ENCODE data around the gene PEPD. TPM values are rescaled to one million over a fixed set of nuclear protein-coding genes. Genes with fewer than 3 reads are reported as not detected.

Gene PEPD
- total and polyA plus RNA-seq, 10 of the 15 experiments (the other 5 are each of a cell fraction or from before 2014, with no cell fraction given): 1.4 to 52.0 (median 20.2) TPM

GRCh38 chr19:33468361-33469170, 53.0 kb downstream of the PEPD start:
- Histone ChIP-seq H3K9ac (ENCODE audit: control insufficient read depth, insufficient read depth, low read length) (no peak overlapping the region), H3K79me2 (ENCODE audit: control insufficient read depth, insufficient read depth, low read length) (no peaks in the 10 kb centered on the region), H3K36me3 (ENCODE audit: control insufficient read depth in 2 of 2, insufficient read depth in 2 of 2, low read length in 1 of 2) (no peaks in the 10 kb centered on the region; a peak in 1 of 4 replicates), H3K27ac (ENCODE audit: control insufficient read depth, insufficient read depth) (no peak overlapping the region), H2AFZ (ENCODE audit: control insufficient read depth, low read depth, low read length) (no peak overlapping the region), H3K4me2 (ENCODE audit: control insufficient read depth, insufficient read depth) (no peak overlapping the region), H4K20me1 (ENCODE audit: control insufficient read depth, insufficient read depth) (no peaks in the 10 kb centered on the region; the same call in 1 of the 2 replicates), H3K9me3 (replicated peaks; ENCODE audit: control insufficient read depth, insufficient read depth, low read length) (no peaks in the 10 kb centered on the region), H3K4me1 (ENCODE audit: control insufficient read depth, insufficient read depth, low read length) (no peaks in the 10 kb centered on the region), H3K27me3 (replicated peaks in 1 of 2; ENCODE audit: control insufficient read depth in 2 of 2, insufficient read depth in 2 of 2, low read length in 1 of 2) (no peaks in the 10 kb centered on the region), H3K4me3 (no peak overlapping the region)
- ChIA-PET CTCF (no interaction called here), RAD21 (ENCODE audit: unreplicated experiment) (no interaction called here), SMC1A (ENCODE audit: uncharacterized antibody, unreplicated experiment) (no interaction called here), POLR2A (no interaction called here)
- intact Hi-C loops (cut with micrococcal nuclease; ENCODE audit: unreplicated experiment): no loop called here
- no peak for DNase-seq (ENCODE audit: low read depth, low spot score)
- no peak for FAIRE-seq
- 80% methylated on average over 31 of the region's 31 CpGs for WGBS (ENCODE audit: insufficient coverage, insufficient replicate concordance, low lambda C conversion rate, missing lambda C conversion rate)
- ATAC-seq: no peak
- no TSS peak for BruUV-seq (replicated peaks)
- in situ Hi-C loops (cut with MboI): no loop called here
- TF ChIP-seq STAT1 (conservative IDR thresholded peaks at IDR 0.05): no peak
- TF ChIP-seq SPI1 (IDR thresholded peaks at IDR 0.05; ENCODE audit: borderline replicate concordance, insufficient read depth, low read depth, low read length): no peak
- no peak for TF ChIP-seq POLR2A (IDR thresholded peaks at IDR 0.05; ENCODE audit: low read depth, low read length)
- no peak for TF ChIP-seq EP300 (IDR thresholded peaks at IDR 0.05; ENCODE audit: borderline replicate concordance in 1 of 2, control insufficient read depth in 1 of 2, low read depth in 2 of 2, low read length in 2 of 2)
- no peak for TF ChIP-seq POLR2AphosphoS5 (IDR thresholded peaks at IDR 0.05; ENCODE audit: low read length)
- no peak for TF ChIP-seq RBBP5 (conservative IDR thresholded peaks at IDR 0.05)
- TF ChIP-seq ZBTB33 (IDR thresholded peaks at IDR 0.05): no peak
- no peak for TF ChIP-seq SMAD5 (IDR thresholded peaks at IDR 0.05; ENCODE audit: low read depth)
- TF ChIP-seq, protein P1, sequence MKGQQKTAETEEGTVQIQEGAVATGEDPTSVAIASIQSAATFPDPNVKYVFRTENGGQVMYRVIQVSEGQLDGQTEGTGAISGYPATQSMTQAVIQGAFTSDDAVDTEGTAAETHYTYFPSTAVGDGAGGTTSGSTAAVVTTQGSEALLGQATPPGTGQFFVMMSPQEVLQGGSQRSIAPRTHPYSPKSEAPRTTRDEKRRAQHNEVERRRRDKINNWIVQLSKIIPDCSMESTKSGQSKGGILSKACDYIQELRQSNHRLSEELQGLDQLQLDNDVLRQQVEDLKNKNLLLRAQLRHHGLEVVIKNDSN (IDR thresholded peaks at IDR 0.05; ENCODE audit: borderline replicate concordance, extremely low read length, insufficient read depth, low read depth, low read length): no peak
- TF ChIP-seq NFYA (IDR thresholded peaks at IDR 0.05; ENCODE audit: borderline replicate concordance, low read depth, low read length): no peak
- no peak for TF ChIP-seq NFXL1 (IDR thresholded peaks at IDR 0.05; ENCODE audit: borderline replicate concordance)
- no peak for TF ChIP-seq NKRF (conservative IDR thresholded peaks at IDR 0.05)
- no peak for TF ChIP-seq CHD1 (IDR thresholded peaks at IDR 0.05; ENCODE audit: low read depth, low read length)
- no peak for TF ChIP-seq MYB (IDR thresholded peaks at IDR 0.05; ENCODE audit: borderline replicate concordance, low read depth, low read length)
- TF ChIP-seq SUPT20H (IDR thresholded peaks at IDR 0.05; ENCODE audit: borderline replicate concordance, control insufficient read depth, low read depth, low read length): no peak
- TF ChIP-seq IRF3 (IDR thresholded peaks at IDR 0.05): no peak
